Adrenal gland (tissue), 5 donors: ENCODE results near the gene PCSK6.

ENCODE experiments used
- CTCF ChIP-seq, 6 experiments: fragments of 450-650 bp in 4 of 6; fragments of 200-600 bp in 2 of 6; sonication (generic) in 1 of 6; IDR thresholded peaks; 1 replicate in 5 of 6; 2 replicates in 1 of 6; pipeline versions ENCODE4 v1.5.1 to v1.8.0; 2016 to 2021; ENCODE audit warnings: antibody characterized with exemption in 6 of 6, mild to moderate bottlenecking in 2 of 6, moderate library complexity in 1 of 6
- POLR2A ChIP-seq, 2 donors: fragments of 450-650 bp; IDR thresholded peaks; one replicate each; pipeline ENCODE4 v1.6.1; 2017; ENCODE audit warnings: antibody characterized with exemption in 2 of 2, mild to moderate bottlenecking in 2 of 2, moderate library complexity in 1 of 2
- donor health status: DM: no; HTN: no; CAD: no.

- TF ChIP-seq CTCF (IDR thresholded peaks at IDR 0.05) (no peak), POLR2A (IDR thresholded peaks at IDR 0.05) (no peak)
Observed at GRCh38 chr15:101318147-101318819, 171.2 kb downstream of the PCSK6 start.
